Mesendoderm (in vitro differentiated cells): ENCODE measurements around the gene DUSP10.
A peak's percentile ranks its signal among the peaks of the same experiment; 100 is the strongest.

Experiments
- DNase-seq: peaks from one replicate; pipeline ENCODE4 v3.0.0; 2013
- H2AK5ac ChIP-seq: 2 replicates; pipeline ENCODE4 v1.6.1; 2013; ENCODE audit warnings: low read length, inconsistent platforms
- H2BK120ac ChIP-seq: 2 replicates; pipeline ENCODE4 v1.6.1; 2013; ENCODE audit warnings: low read depth, mild to moderate bottlenecking, low read length, moderate library complexity, mixed read lengths
- H2BK15ac ChIP-seq: replicated peaks from 2 replicates; pipeline ENCODE4 v1.6.1; 2013; ENCODE audit warnings: low read depth, mild to moderate bottlenecking, moderate library complexity
- H2BK5ac ChIP-seq: 2 replicates; pipeline ENCODE4 v1.6.1; 2013; ENCODE audit warnings: low read length, inconsistent platforms
- H3K18ac ChIP-seq: 2 replicates; pipeline ENCODE4 v1.6.1; 2013; ENCODE audit warnings: mild to moderate bottlenecking, low read length, mixed read lengths
- H3K23ac ChIP-seq: one replicate; pipeline ENCODE4 v1.6.1; 2013; ENCODE audit warnings: low read length
- H3K27ac ChIP-seq: 2 replicates; pipeline ENCODE4 v1.5.1; 2013; ENCODE audit warnings: low read depth, mild to moderate bottlenecking, inconsistent platforms, low read length, moderate library complexity
- H3K27me3 ChIP-seq: 2 replicates; pipeline ENCODE4 v1.6.1; 2013; ENCODE audit warnings: low read length, control low read depth, mild to moderate bottlenecking, inconsistent platforms; ENCODE audit not compliant: insufficient read depth, poor library complexity
- H3K36me3 ChIP-seq: 2 replicates; pipeline ENCODE4 v1.6.1; 2013; ENCODE audit warnings: low read length, inconsistent platforms; ENCODE audit not compliant: control insufficient read depth, insufficient read depth
- H3K4ac ChIP-seq: one replicate; pipeline ENCODE4 v1.6.1; 2013; ENCODE audit warnings: low read depth, mild to moderate bottlenecking, low read length, moderate library complexity
- H3K4me1 ChIP-seq: 2 replicates; pipeline ENCODE4 v1.6.1; 2013; ENCODE audit warnings: low read depth, low read length, inconsistent platforms; ENCODE audit not compliant: control insufficient read depth
- H3K4me2 ChIP-seq: 2 replicates; pipeline ENCODE4 v1.6.1; 2013; ENCODE audit warnings: low read length
- H3K4me3 ChIP-seq: 2 replicates; pipeline ENCODE4 v1.5.1; 2013; ENCODE audit warnings: mild to moderate bottlenecking, low read length
- H3K56ac ChIP-seq: one replicate; pipeline ENCODE4 v1.6.1; 2013; ENCODE audit warnings: low read length
- H3K79me1 ChIP-seq: 2 replicates; pipeline ENCODE4 v1.6.1; 2013; ENCODE audit warnings: low read length, inconsistent platforms
- H3K79me2 ChIP-seq: 2 replicates; pipeline ENCODE4 v1.6.1; 2013; ENCODE audit warnings: mild to moderate bottlenecking, low read length; ENCODE audit not compliant: control insufficient read depth, insufficient read depth
- H3K9ac ChIP-seq: 2 replicates; pipeline ENCODE4 v1.6.1; 2013; ENCODE audit warnings: low read length, inconsistent platforms
- H4K5ac ChIP-seq: one replicate; pipeline ENCODE4 v1.6.1; 2013; ENCODE audit warnings: low read length
- H4K8ac ChIP-seq: one replicate; pipeline ENCODE4 v1.6.1; 2013; ENCODE audit warnings: low read depth, mild to moderate bottlenecking, control low read depth, low read length, moderate library complexity
- WGBS: extraction: QIAGEN DNeasy Blood & Tissue Kit; methylation state at CpG from one replicate; pipeline ENCODE4 v1.1.7; 2013; ENCODE audit warnings: low lambda C conversion rate, missing lambda C conversion rate; ENCODE audit not compliant: insufficient coverage; ENCODE audit errors: extremely low coverage; 5-methylcytosine and 5-hydroxymethylcytosine counted together

DUSP10 gene

DNA sequence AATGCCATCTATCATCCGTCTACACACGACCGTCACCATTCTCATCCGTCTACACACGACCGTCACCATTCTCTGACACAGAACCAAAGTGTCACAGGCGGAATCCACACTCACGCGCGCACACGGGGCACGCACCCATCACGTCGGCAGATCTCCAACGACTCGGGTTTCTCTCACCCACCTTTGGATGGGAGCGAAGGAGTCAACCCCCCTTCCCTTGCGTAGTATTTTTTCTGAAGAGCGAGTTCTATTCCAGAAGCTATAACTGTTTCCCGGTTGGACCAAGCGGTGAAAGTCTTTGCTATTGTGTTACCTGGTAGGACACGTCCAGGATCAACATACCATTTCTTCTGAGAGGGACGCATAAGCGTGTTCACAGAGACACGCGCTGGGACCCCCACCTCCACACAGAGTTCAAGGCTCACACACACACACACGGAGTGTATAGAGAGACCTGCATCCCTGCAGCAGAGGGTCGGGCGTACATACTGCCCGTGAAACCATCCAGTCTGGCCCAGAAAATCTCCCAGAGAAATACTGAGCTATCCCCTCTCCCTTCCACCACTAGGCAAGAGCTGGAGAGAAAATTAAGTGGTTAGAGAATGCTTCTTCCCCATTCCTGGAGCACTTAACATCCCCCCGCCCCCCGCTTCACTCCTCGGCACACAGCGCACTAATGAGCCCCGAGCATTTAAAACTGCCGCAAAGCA is 741 bp downstream of the DUSP10 start:
- Histone ChIP-seq H3K79me1 (peaks cover 30% of the 10 kb centered on the region), H3K36me3 (no peaks in the 10 kb centered on the region), H4K8ac (no peak overlapping the region), H2BK15ac (no peak overlapping the region), H3K4me2 (peak overlapping the region; percentile 85), H3K4me1 (peaks cover 6% of the 10 kb centered on the region), H3K9ac (peak overlapping the region; percentile 83), H2BK5ac (peak overlapping the region; percentile 22), H3K79me2 (peaks cover 37% of the 10 kb centered on the region), H3K27me3 (no peaks in the 10 kb centered on the region), H4K5ac (no peak overlapping the region), H3K4ac (no peak overlapping the region), H3K4me3 (peak overlapping the region; percentile 51), H3K18ac (no peak overlapping the region), H3K23ac (peak overlapping the region; percentile 0), H2AK5ac (no peak overlapping the region), H2BK120ac (no peak overlapping the region), H3K56ac (peak overlapping the region; percentile 76), H3K27ac (no peak overlapping the region)
- no CpG with 5 or more reads among the region's 36 CpGs for WGBS
- DNase-seq, result no peak

DNA sequence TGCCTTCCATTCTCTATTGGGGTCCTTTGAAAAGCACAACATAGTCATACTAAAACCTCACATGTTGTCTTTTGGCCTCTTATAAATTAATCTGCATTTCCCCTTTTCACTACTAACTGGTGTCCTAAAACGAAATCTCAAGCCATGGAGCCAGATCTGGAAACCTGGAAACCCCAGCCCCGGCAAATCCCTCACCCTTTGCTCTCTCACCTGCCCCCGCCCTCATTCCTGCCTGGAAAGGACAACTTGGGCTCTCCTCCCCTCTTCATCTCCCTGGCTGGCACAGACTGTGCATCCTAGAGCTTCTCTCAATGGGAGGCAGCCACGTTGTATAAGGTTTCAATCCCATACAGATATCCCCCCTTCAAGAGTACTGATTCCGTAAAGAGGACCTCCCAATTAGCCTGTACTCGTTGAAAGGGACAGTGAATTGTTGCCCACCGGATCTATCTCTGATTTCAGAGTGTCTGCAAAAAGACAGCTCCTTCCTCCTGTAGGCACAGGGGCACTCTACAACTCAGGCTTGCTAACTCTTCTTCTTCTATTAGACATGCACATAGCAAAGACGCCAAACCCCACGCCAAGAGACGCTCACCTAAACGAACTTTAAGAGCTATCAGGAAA is 1.4 kb downstream of the DUSP10 start:
- H3K27ac ChIP-seq, result no peak overlapping the region
- H2BK5ac ChIP-seq, result no peak overlapping the region
- H3K4me1 ChIP-seq, result peaks cover 6% of the 10 kb centered on the region
- H3K23ac ChIP-seq, result peak overlapping the region; percentile 0
- no CpG with 5 or more reads among the region's 11 CpGs for WGBS
- no peaks in the 10 kb centered on the region for H3K27me3 ChIP-seq
- H3K79me2 ChIP-seq, result peaks cover 41% of the 10 kb centered on the region
- peaks cover 33% of the 10 kb centered on the region for H3K79me1 ChIP-seq
- no peak for DNase-seq
- no peak overlapping the region for H2BK120ac ChIP-seq
- no peak overlapping the region for H4K8ac ChIP-seq
- H2BK15ac ChIP-seq, result no peak overlapping the region
- H3K36me3 ChIP-seq, result no peaks in the 10 kb centered on the region
- H2AK5ac ChIP-seq, result no peak overlapping the region
- peak overlapping the region; percentile 85 for H3K4me2 ChIP-seq
- peak overlapping the region; percentile 76 for H3K56ac ChIP-seq
- H3K4me3 ChIP-seq, result peak overlapping the region; percentile 51
- peak overlapping the region; percentile 83 for H3K9ac ChIP-seq
- no peak overlapping the region for H4K5ac ChIP-seq
- no peak overlapping the region for H3K18ac ChIP-seq
- no peak overlapping the region for H3K4ac ChIP-seq

DNA sequence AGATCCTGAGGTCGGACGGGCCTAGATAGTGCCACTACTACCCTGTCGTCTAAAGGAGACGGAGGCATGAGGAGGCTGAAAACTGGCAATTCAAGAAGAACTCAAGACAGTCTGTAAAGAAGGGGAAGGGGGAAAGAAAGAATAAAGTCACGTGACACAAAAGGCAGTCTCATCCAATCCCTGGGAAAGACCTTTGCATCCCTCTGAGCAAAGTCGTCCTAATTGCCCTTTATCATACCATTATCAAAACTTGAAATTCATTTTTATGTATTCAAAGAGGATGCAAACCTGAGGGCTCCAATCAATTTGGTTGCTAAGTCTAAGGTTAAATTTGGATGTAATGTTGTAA is 2.2 kb downstream of the DUSP10 start:
- no peak overlapping the region for H3K4me3 ChIP-seq
- no peak overlapping the region for H3K56ac ChIP-seq
- H3K4me1 ChIP-seq, result peaks cover 6% of the 10 kb centered on the region
- no peak overlapping the region for H4K8ac ChIP-seq
- H3K27me3 ChIP-seq, result no peaks in the 10 kb centered on the region
- no peak overlapping the region for H4K5ac ChIP-seq
- no peak overlapping the region for H3K23ac ChIP-seq
- H2BK120ac ChIP-seq, result no peak overlapping the region
- H3K79me1 ChIP-seq, result peaks cover 36% of the 10 kb centered on the region
- H3K27ac ChIP-seq, result no peak overlapping the region
- no peak for DNase-seq
- no peak overlapping the region for H2BK5ac ChIP-seq
- H3K36me3 ChIP-seq, result no peaks in the 10 kb centered on the region
- H3K18ac ChIP-seq, result no peak overlapping the region
- no peak overlapping the region for H3K9ac ChIP-seq
- WGBS, result no CpG with 5 or more reads among the region's 6 CpGs
- H3K4me2 ChIP-seq, result no peak overlapping the region
- no peak overlapping the region for H2AK5ac ChIP-seq
- H2BK15ac ChIP-seq, result no peak overlapping the region
- H3K4ac ChIP-seq, result no peak overlapping the region
- H3K79me2 ChIP-seq, result peaks cover 44% of the 10 kb centered on the region

DNA sequence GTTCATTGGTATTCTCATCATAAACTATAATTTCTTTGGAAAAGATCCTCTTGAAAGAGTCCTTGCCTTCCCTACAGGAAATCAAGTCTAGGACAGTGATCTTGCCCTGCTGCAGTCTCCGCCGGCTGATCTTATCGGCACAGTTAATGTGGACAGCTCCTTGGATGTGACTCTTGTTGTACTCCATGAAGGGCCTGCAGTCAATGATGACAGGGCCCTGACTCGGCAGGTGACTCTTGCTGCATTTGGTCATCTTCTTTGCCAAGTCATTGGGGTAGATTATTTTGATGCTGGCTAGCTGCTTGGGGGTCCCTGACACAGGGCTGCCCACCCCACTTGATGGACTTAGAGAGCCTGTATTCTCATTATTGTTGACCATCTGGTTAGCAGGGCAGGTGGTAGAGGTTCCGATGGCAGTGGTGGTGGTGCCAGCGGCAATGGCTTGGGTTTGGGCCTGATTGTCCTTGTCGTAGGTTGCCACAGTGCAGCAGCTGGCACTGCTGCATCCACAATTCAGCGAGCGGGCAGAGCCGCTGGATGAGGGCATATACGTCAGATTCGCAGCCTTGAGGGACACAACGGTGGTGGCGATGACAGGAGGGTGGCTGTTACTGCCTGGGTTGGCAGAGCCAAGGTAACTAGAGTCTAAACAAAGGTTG is 2.7 kb downstream of the DUSP10 start:
- Histone ChIP-seq H3K18ac (no peak overlapping the region), H2BK120ac (no peak overlapping the region), H4K5ac (no peak overlapping the region), H3K27me3 (no peaks in the 10 kb centered on the region), H4K8ac (no peak overlapping the region), H3K9ac (no peak overlapping the region), H3K23ac (peak overlapping the region; percentile 33), H3K4me3 (no peak overlapping the region), H3K4me1 (peaks cover 6% of the 10 kb centered on the region), H3K79me2 (peaks cover 44% of the 10 kb centered on the region), H2BK5ac (no peak overlapping the region), H2AK5ac (no peak overlapping the region), H3K4me2 (no peak overlapping the region), H3K36me3 (no peaks in the 10 kb centered on the region), H3K79me1 (peaks cover 36% of the 10 kb centered on the region), H3K4ac (no peak overlapping the region), H3K27ac (no peak overlapping the region), H2BK15ac (no peak overlapping the region), H3K56ac (no peak overlapping the region)
- no peak for DNase-seq
- no CpG with 5 or more reads among the region's 14 CpGs for WGBS

DNA sequence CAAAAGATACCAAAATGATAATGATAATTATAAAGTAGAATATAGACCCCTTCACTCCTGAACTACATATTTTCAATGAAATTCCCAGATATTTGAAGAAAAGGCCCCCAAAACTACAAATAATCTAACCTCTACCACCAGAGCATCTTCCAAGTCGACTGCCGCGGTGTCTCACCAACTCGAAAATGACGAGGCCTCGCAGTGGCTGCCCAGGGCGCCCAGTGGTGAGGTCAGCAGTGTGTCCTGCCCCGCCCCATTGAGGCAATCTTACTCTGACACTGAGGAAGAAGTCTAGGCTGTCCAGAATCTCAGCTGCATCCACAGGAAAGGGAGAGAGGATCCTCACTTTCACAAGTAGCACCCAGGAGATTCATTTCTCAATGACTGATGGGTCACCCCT is 5.2 kb downstream of the DUSP10 start:
- peaks cover 2% of the 10 kb centered on the region for H3K4me1 ChIP-seq
- no peak overlapping the region for H3K4me3 ChIP-seq
- peaks cover 47% of the 10 kb centered on the region for H3K79me2 ChIP-seq
- H2BK5ac ChIP-seq, result no peak overlapping the region
- H2BK120ac ChIP-seq, result no peak overlapping the region
- no peak overlapping the region for H3K4ac ChIP-seq
- no peak overlapping the region for H3K4me2 ChIP-seq
- peaks cover 40% of the 10 kb centered on the region for H3K79me1 ChIP-seq
- no peak overlapping the region for H3K9ac ChIP-seq
- no peak for DNase-seq
- H3K18ac ChIP-seq, result no peak overlapping the region
- H4K8ac ChIP-seq, result no peak overlapping the region
- no peak overlapping the region for H3K56ac ChIP-seq
- no peak overlapping the region for H3K27ac ChIP-seq
- H2AK5ac ChIP-seq, result no peak overlapping the region
- no CpG with 5 or more reads among the region's 8 CpGs for WGBS
- no peak overlapping the region for H4K5ac ChIP-seq
- no peak overlapping the region for H2BK15ac ChIP-seq
- H3K23ac ChIP-seq, result no peak overlapping the region
- no peaks in the 10 kb centered on the region for H3K36me3 ChIP-seq
- H3K27me3 ChIP-seq, result no peaks in the 10 kb centered on the region
